Esophagus squamous epithelium (tissue), 4 donors: ENCODE data around the gene AMZ1.

Experiments
- POLR2A ChIP-seq, 4 donors: fragments of 450-650 bp; IDR thresholded peaks; one replicate each; pipeline ENCODE4 v1.6.1; 2017; ENCODE audit warnings: antibody characterized with exemption in 4 of 4, mild to moderate bottlenecking in 4 of 4, moderate library complexity in 3 of 4
- TF ChIP-seq, protein P1 (sequence below), 6 experiments: fragments of 450-650 bp in 4 of 6; fragments of 200-600 bp in 2 of 6; sonication (generic) in 2 of 6; IDR thresholded peaks; one replicate each; pipeline ENCODE4 v1.5.1; 2016 to 2019; ENCODE audit warnings: antibody characterized with exemption in 6 of 6, mild to moderate bottlenecking in 4 of 6, moderate library complexity in 4 of 6

DNA sequence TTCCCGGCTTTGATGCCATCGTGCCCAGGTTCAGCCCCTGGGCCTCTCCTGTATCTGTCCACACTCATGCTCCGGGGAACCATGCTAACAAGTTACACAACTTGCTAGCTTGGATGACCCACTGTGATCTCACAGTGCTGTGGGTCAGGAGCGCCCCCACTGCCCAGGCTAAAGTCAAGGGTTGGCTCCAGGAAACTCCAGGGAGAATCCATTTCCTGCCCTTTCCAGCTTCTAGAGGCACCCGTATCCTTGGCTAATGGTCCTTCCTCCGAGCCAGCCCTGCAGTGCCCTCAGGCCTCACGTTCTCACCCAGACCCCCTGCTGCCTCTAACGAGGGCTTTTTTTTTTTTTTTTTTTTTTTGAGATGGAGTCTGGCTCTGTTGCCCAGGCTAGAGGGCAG is 19.5 kb downstream of the AMZ1 start:
- TF ChIP-seq, protein P1, sequence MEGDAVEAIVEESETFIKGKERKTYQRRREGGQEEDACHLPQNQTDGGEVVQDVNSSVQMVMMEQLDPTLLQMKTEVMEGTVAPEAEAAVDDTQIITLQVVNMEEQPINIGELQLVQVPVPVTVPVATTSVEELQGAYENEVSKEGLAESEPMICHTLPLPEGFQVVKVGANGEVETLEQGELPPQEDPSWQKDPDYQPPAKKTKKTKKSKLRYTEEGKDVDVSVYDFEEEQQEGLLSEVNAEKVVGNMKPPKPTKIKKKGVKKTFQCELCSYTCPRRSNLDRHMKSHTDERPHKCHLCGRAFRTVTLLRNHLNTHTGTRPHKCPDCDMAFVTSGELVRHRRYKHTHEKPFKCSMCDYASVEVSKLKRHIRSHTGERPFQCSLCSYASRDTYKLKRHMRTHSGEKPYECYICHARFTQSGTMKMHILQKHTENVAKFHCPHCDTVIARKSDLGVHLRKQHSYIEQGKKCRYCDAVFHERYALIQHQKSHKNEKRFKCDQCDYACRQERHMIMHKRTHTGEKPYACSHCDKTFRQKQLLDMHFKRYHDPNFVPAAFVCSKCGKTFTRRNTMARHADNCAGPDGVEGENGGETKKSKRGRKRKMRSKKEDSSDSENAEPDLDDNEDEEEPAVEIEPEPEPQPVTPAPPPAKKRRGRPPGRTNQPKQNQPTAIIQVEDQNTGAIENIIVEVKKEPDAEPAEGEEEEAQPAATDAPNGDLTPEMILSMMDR (IDR thresholded peaks at IDR 0.05): no peak
- no peak for TF ChIP-seq POLR2A (IDR thresholded peaks at IDR 0.05)
